SU-DHL-6 (cell line): ENCODE data around the gene MAGI3.

Experiments
- H2AFZ ChIP-seq: fragments of 200-600 bp; sonication (generic); 2 replicates; pipeline ENCODE4 v1.6.1; 2014; ENCODE audit warnings: low read depth, mild to moderate bottlenecking, moderate library complexity, mixed read lengths, antibody characterized with exemption, low read length; ENCODE audit not compliant: severe bottlenecking
- H3F3A ChIP-seq: fragments of 200-600 bp; shearing (Covaris generic); 2 replicates; pipeline ENCODE4 v1.6.0; 2016; ENCODE audit warnings: antibody characterized with exemption, mild to moderate bottlenecking; ENCODE audit not compliant: insufficient read depth
- H3K27ac ChIP-seq: fragments of 200-600 bp; sonication (generic); 2 replicates; pipeline ENCODE4 v1.5.1; 2016; ENCODE audit warnings: low read depth, mild to moderate bottlenecking, low read length, moderate library complexity, mixed read lengths
- H3K27me3 ChIP-seq: fragments of 200-600 bp; sonication (generic), shearing (Covaris generic); 2 replicates; pipeline ENCODE4 v1.6.0; 2014; ENCODE audit warnings: mild to moderate bottlenecking, low read length
- H3K36me3 ChIP-seq: fragments of 200-600 bp; sonication (generic); 2 replicates; pipeline ENCODE4 v1.6.1; 2014; ENCODE audit warnings: mild to moderate bottlenecking, low read length, mixed read lengths
- H3K4me2 ChIP-seq: fragments of 300-600, 200-600 bp; shearing (Covaris generic), sonication (generic); 2 replicates; pipeline ENCODE4 v1.6.0; 2014; ENCODE audit warnings: low read length, low read depth, mild to moderate bottlenecking; ENCODE audit not compliant: poor library complexity, severe bottlenecking
- H3K4me3 ChIP-seq: fragments of 200-600 bp; sonication (generic); 2 replicates; pipeline ENCODE4 v1.5.1; 2014; ENCODE audit warnings: antibody characterized with exemption, low read length, mild to moderate bottlenecking, mixed read lengths; ENCODE audit not compliant: insufficient read depth, poor library complexity, severe bottlenecking
- H3K79me2 ChIP-seq: fragments of 200-600 bp; sonication (generic); 2 replicates; pipeline ENCODE4 v1.6.1; 2014; ENCODE audit warnings: mild to moderate bottlenecking, low read length, moderate library complexity; ENCODE audit not compliant: insufficient read depth
- H3K9ac ChIP-seq: fragments of 200-600 bp; sonication (generic); 2 replicates; pipeline ENCODE4 v1.7.0; 2014; ENCODE audit warnings: mild to moderate bottlenecking, low read length
- H3K9me2 ChIP-seq: fragments of 200-600 bp; sonication (generic); replicated peaks from 2 replicates; pipeline ENCODE4 v1.6.1; 2014; ENCODE audit warnings: low read length; ENCODE audit not compliant: insufficient read depth
- H3K9me3 ChIP-seq: fragments of 200-600 bp; sonication (generic); 2 replicates; pipeline ENCODE4 v1.6.1; 2014; ENCODE audit warnings: low read length, mixed read lengths; ENCODE audit not compliant: insufficient read depth
- H4K20me1 ChIP-seq: fragments of 200-600 bp; sonication (generic); 2 replicates; pipeline ENCODE4 v1.6.1; 2014; ENCODE audit warnings: low read depth, mild to moderate bottlenecking, antibody characterized with exemption, low read length, moderate library complexity, mixed read lengths
- EZH2phosphoT487 ChIP-seq: fragments of 200-600 bp; sonication (generic), shearing (Covaris generic); conservative IDR thresholded peaks from 2 replicates; pipeline ENCODE4 v1.6.1; 2018; ENCODE audit warnings: mild to moderate bottlenecking, antibody characterized with exemption, low read length, moderate library complexity, mixed read lengths
- TF ChIP-seq, protein P1 (sequence below): fragments of 200-600 bp; sonication (generic); IDR thresholded peaks from one replicate; pipeline ENCODE4 v1.5.1; 2017; ENCODE audit warnings: antibody characterized with exemption, mild to moderate bottlenecking, low read length, moderate library complexity; ENCODE audit not compliant: insufficient read depth, poor library complexity, severe bottlenecking

Gene MAGI3

GRCh38 chr1:113610372-113610771 is 220.1 kb downstream of the MAGI3 start:
- Histone ChIP-seq H3K27ac (no peak overlapping the region), H4K20me1 (no peaks in the 10 kb centered on the region), H3K27me3 (no peaks in the 10 kb centered on the region), H3K9ac (no peak overlapping the region), H3K4me3 (no peak overlapping the region), H2AFZ (no peak overlapping the region), H3K9me3 (no peaks in the 10 kb centered on the region), H3F3A (no peaks in the 10 kb centered on the region), H3K79me2 (no peaks in the 10 kb centered on the region), H3K9me2 (no peaks in the 10 kb centered on the region), H3K36me3 (no peaks in the 10 kb centered on the region), H3K4me2 (no peak overlapping the region)
- no peak for TF ChIP-seq EZH2phosphoT487
- TF ChIP-seq, protein P1, sequence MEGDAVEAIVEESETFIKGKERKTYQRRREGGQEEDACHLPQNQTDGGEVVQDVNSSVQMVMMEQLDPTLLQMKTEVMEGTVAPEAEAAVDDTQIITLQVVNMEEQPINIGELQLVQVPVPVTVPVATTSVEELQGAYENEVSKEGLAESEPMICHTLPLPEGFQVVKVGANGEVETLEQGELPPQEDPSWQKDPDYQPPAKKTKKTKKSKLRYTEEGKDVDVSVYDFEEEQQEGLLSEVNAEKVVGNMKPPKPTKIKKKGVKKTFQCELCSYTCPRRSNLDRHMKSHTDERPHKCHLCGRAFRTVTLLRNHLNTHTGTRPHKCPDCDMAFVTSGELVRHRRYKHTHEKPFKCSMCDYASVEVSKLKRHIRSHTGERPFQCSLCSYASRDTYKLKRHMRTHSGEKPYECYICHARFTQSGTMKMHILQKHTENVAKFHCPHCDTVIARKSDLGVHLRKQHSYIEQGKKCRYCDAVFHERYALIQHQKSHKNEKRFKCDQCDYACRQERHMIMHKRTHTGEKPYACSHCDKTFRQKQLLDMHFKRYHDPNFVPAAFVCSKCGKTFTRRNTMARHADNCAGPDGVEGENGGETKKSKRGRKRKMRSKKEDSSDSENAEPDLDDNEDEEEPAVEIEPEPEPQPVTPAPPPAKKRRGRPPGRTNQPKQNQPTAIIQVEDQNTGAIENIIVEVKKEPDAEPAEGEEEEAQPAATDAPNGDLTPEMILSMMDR, result no peak

DNA sequence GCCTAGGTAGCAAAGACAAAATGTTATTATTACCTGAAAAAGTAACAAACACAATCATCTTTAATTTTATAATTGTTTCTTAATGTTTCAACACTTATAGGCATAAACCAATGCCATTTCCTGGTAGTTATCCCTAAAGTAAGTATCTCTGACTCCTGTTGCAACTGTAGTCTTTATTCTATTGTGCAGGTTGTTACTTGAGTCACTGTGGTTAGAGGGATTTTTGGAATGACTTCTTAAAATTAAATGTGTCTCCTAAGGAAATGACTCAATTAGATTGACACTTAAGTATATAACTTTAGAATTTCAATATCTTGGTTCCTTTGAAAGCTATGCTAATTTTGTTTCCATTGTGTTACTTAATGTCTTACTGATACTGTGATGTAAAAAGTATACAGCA is 225.1 kb downstream of the MAGI3 start:
- no peak overlapping the region for H3K4me2 ChIP-seq
- H3K27ac ChIP-seq, result no peak overlapping the region
- H3F3A ChIP-seq, result no peaks in the 10 kb centered on the region
- TF ChIP-seq, protein P1, result no peak
- no peak for TF ChIP-seq EZH2phosphoT487
- no peaks in the 10 kb centered on the region for H3K9me3 ChIP-seq
- no peak overlapping the region for H2AFZ ChIP-seq
- H3K9me2 ChIP-seq, result no peaks in the 10 kb centered on the region
- H3K27me3 ChIP-seq, result no peaks in the 10 kb centered on the region
- no peak overlapping the region for H3K4me3 ChIP-seq
- no peak overlapping the region for H3K9ac ChIP-seq
- no peaks in the 10 kb centered on the region for H4K20me1 ChIP-seq
- no peaks in the 10 kb centered on the region for H3K36me3 ChIP-seq
- H3K79me2 ChIP-seq, result no peaks in the 10 kb centered on the region

DNA sequence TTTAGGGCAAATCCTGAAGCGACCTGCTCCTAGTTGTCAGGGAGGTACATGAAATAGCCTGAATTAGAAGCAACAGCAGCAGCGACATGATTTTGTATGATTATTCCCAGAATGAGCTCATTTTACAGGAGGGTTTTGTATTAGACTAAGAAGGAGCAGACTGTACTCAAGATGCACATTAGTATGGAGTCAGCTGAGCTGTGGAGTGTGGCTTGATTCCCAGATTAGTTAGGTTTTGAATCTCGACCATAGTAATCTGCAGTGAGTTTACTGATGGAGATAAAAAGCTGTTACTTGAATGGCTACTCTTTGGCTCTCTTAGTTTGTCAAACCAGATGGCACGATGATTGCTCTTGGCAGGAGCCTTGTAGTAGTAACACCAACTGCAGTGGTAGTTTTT is 225.8 kb downstream of the MAGI3 start:
- Histone ChIP-seq H2AFZ (no peak overlapping the region), H3F3A (no peaks in the 10 kb centered on the region), H3K9me3 (no peaks in the 10 kb centered on the region), H3K9ac (no peak overlapping the region), H3K9me2 (no peaks in the 10 kb centered on the region), H3K36me3 (no peaks in the 10 kb centered on the region), H3K27ac (no peak overlapping the region), H3K79me2 (no peaks in the 10 kb centered on the region), H4K20me1 (no peaks in the 10 kb centered on the region), H3K4me2 (no peak overlapping the region), H3K27me3 (no peaks in the 10 kb centered on the region), H3K4me3 (no peak overlapping the region)
- TF ChIP-seq EZH2phosphoT487, result no peak

DNA sequence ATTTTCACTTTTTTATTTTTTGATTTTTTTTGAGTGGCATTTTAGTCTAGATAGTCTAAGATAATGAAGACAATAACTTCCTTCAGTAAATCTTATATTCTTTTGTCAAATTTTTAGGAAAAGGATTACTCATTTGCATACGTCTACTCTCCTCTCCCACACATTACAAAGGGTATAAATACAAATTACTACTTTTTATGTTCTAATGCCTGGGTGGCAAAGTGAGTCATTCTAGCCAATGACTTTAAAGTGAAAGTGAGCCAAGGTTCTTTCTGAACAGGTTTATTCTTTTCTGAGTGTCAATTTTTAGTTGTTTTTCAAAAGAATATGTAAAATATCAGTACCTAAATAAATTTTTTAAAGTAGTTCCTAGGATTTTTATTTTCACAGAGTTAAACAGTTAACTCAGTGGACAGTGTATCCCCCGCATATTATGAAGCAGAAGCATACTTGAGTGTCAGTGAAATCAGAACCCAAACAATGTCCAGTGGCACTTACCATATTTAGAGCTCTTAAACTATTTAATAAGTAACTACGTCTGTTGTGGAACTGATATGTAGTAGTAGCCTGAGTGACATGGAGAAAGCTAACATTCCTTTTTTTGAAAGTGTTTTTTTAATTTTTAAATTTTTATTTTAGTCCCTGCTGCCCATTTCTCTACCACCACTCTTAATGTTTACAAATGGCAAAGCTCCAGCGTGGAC is 227.3 kb downstream of the MAGI3 start:
- Histone ChIP-seq H3K4me3 (no peak overlapping the region), H2AFZ (no peak overlapping the region)
- no peak for TF ChIP-seq EZH2phosphoT487
- TF ChIP-seq, protein P1, result no peak

More for the DNA sequence above, 227.3 kb downstream of the MAGI3 start:
- no peaks in the 10 kb centered on the region for H3K9me2 ChIP-seq
- H3K27ac ChIP-seq, result no peak overlapping the region
- H3K36me3 ChIP-seq, result 0 out of 2 replicates have a peak, but pooled peaks cover 2% of the 10 kb centered on the region
- H3K79me2 ChIP-seq, result no peaks in the 10 kb centered on the region
- no peaks in the 10 kb centered on the region for H3K27me3 ChIP-seq
- H4K20me1 ChIP-seq, result no peaks in the 10 kb centered on the region
- H3K9me3 ChIP-seq, result no peaks in the 10 kb centered on the region
- no peak overlapping the region for H3K9ac ChIP-seq
- H3K4me2 ChIP-seq, result no peak overlapping the region
- H3F3A ChIP-seq, result no peaks in the 10 kb centered on the region
